Activated naive CD4-positive, alpha-beta T cell treated with anti-CD3 and anti-CD28 coated beads, Interleukin-2, amount 50 U/mL, for 24 hours (primary cell): ENCODE results near the gene DDX24.

Experiments
- H3K27ac Mint-ChIP-seq: one replicate; pipeline ENCODE4 v1.8.0; 2021; ENCODE audit warnings: mild to moderate bottlenecking, mixed read lengths
- H3K27me3 Mint-ChIP-seq: one replicate; pipeline ENCODE4 v1.8.0; 2021; ENCODE audit warnings: mixed read lengths
- H3K36me3 Mint-ChIP-seq: one replicate; pipeline ENCODE4 v1.8.0; 2021; ENCODE audit warnings: mixed read lengths
- H3K4me1 Mint-ChIP-seq: one replicate; pipeline ENCODE4 v1.8.0; 2021; ENCODE audit warnings: mixed read lengths
- H3K4me3 Mint-ChIP-seq: one replicate; pipeline ENCODE4 v1.8.0; 2021; ENCODE audit warnings: mild to moderate bottlenecking, mixed read lengths
- H3K9me3 Mint-ChIP-seq: one replicate; pipeline ENCODE4 v1.8.0; 2021; ENCODE audit warnings: mixed read lengths

DDX24 gene

GRCh38 chr14:94080621-94081385 lies at the start of gene DDX24, which contains the start of gene IFI27L1:
Gene DDX24, minus strand, starts transcription at chr14:94081202. Its CDS starts 1,460 bp downstream, at chr14:94079742.
Gene IFI27L1, plus strand, starts transcription at chr14:94081310. Its CDS starts 15,628 bp downstream, at chr14:94096938.
- no peaks in the 10 kb centered on the region for H3K9me3 Mint-ChIP-seq
- peak within 1 kb of the TSS; percentile 100 for H3K27ac Mint-ChIP-seq
- H3K4me1 Mint-ChIP-seq = peaks cover 56% of the 10 kb centered on the region
- H3K4me3 Mint-ChIP-seq = peak within 1 kb of the TSS; percentile 100
- no peaks in the 10 kb centered on the region for H3K27me3 Mint-ChIP-seq
- H3K36me3 Mint-ChIP-seq = peaks cover 25% of the 10 kb centered on the region

- peak overlapping the region; percentile 73 for H3K27ac Mint-ChIP-seq
- H3K27me3 Mint-ChIP-seq = peaks cover 2% of the 10 kb centered on the region
- peak overlapping the region; percentile 89 for H3K4me3 Mint-ChIP-seq
Observed at GRCh38 chr14:94129758-94130414, 48.9 kb upstream of the DDX24 start.

GRCh38 chr14:94129111-94129757 lies 48.2 kb upstream of the DDX24 start, which contains the start of gene IFI27L2:
Gene IFI27L2, minus strand, starts transcription at chr14:94129604. Its CDS starts 40 bp downstream, at chr14:94129564.
- H3K36me3 Mint-ChIP-seq = no peaks in the 10 kb centered on the region
- peak within 1 kb of the TSS; percentile 73 for H3K27ac Mint-ChIP-seq
- H3K27me3 Mint-ChIP-seq = peaks cover 2% of the 10 kb centered on the region
- H3K4me3 Mint-ChIP-seq = peak within 1 kb of the TSS; percentile 89
- H3K9me3 Mint-ChIP-seq = no peaks in the 10 kb centered on the region
- peaks cover 18% of the 10 kb centered on the region for H3K4me1 Mint-ChIP-seq

More at GRCh38 chr14:94129758-94130414, 48.9 kb upstream of the DDX24 start:
- Mint-ChIP-seq H3K9me3 (no peaks in the 10 kb centered on the region), H3K4me1 (peaks cover 18% of the 10 kb centered on the region), H3K36me3 (no peaks in the 10 kb centered on the region)

GRCh38 chr14:94128216-94128839 lies 47.3 kb upstream of the DDX24 start:
- H3K27ac Mint-ChIP-seq = no peak overlapping the region
- peaks cover 2% of the 10 kb centered on the region for H3K27me3 Mint-ChIP-seq
- no peaks in the 10 kb centered on the region for H3K9me3 Mint-ChIP-seq
- H3K4me1 Mint-ChIP-seq = peaks cover 18% of the 10 kb centered on the region
- H3K4me3 Mint-ChIP-seq = peak overlapping the region; percentile 89
- H3K36me3 Mint-ChIP-seq = no peaks in the 10 kb centered on the region

- peaks cover 18% of the 10 kb centered on the region for H3K4me1 Mint-ChIP-seq
- no peaks in the 10 kb centered on the region for H3K36me3 Mint-ChIP-seq
- H3K9me3 Mint-ChIP-seq = peaks cover 9% of the 10 kb centered on the region
- peak overlapping the region; percentile 19 for H3K27ac Mint-ChIP-seq
- no peak overlapping the region for H3K4me3 Mint-ChIP-seq
- H3K27me3 Mint-ChIP-seq = peaks cover 2% of the 10 kb centered on the region
Observed at GRCh38 chr14:94127330-94127729, 46.3 kb upstream of the DDX24 start.

GRCh38 chr14:94126800-94127199 lies 45.8 kb upstream of the DDX24 start:
- Mint-ChIP-seq H3K27ac (no peak overlapping the region), H3K27me3 (peaks cover 2% of the 10 kb centered on the region), H3K4me1 (peaks cover 18% of the 10 kb centered on the region), H3K36me3 (no peaks in the 10 kb centered on the region), H3K9me3 (peaks cover 9% of the 10 kb centered on the region), H3K4me3 (no peak overlapping the region)

GRCh38 chr14:94126419-94126677 lies 45.3 kb upstream of the DDX24 start:
- Mint-ChIP-seq H3K27ac (no peak overlapping the region), H3K36me3 (no peaks in the 10 kb centered on the region), H3K9me3 (peaks cover 9% of the 10 kb centered on the region), H3K4me3 (no peak overlapping the region), H3K27me3 (peaks cover 2% of the 10 kb centered on the region), H3K4me1 (peaks cover 18% of the 10 kb centered on the region)

GRCh38 chr14:94125659-94126418 lies 44.8 kb upstream of the DDX24 start:
- peaks cover 3% of the 10 kb centered on the region for H3K27me3 Mint-ChIP-seq
- H3K4me3 Mint-ChIP-seq = no peak overlapping the region
- H3K27ac Mint-ChIP-seq = no peak overlapping the region
- peaks cover 12% of the 10 kb centered on the region for H3K9me3 Mint-ChIP-seq
- H3K4me1 Mint-ChIP-seq = peaks cover 18% of the 10 kb centered on the region
- H3K36me3 Mint-ChIP-seq = peaks cover 3% of the 10 kb centered on the region

- no peak overlapping the region for H3K4me3 Mint-ChIP-seq
- H3K4me1 Mint-ChIP-seq = peaks cover 11% of the 10 kb centered on the region
- peaks cover 7% of the 10 kb centered on the region for H3K27me3 Mint-ChIP-seq
- H3K27ac Mint-ChIP-seq = no peak overlapping the region
- H3K9me3 Mint-ChIP-seq = peaks cover 17% of the 10 kb centered on the region
- H3K36me3 Mint-ChIP-seq = peaks cover 5% of the 10 kb centered on the region
Observed at GRCh38 chr14:94124582-94125377, 43.8 kb upstream of the DDX24 start.

GRCh38 chr14:94123868-94124267 lies 42.9 kb upstream of the DDX24 start:
- Mint-ChIP-seq H3K4me1 (peaks cover 5% of the 10 kb centered on the region), H3K4me3 (no peak overlapping the region), H3K36me3 (peaks cover 6% of the 10 kb centered on the region), H3K9me3 (peaks cover 17% of the 10 kb centered on the region), H3K27me3 (peaks cover 7% of the 10 kb centered on the region), H3K27ac (peak overlapping the region; percentile 57)

- no peak overlapping the region for H3K27ac Mint-ChIP-seq
- peaks cover 17% of the 10 kb centered on the region for H3K9me3 Mint-ChIP-seq
- H3K27me3 Mint-ChIP-seq = peaks cover 7% of the 10 kb centered on the region
- H3K4me1 Mint-ChIP-seq = no peaks in the 10 kb centered on the region
- peaks cover 6% of the 10 kb centered on the region for H3K36me3 Mint-ChIP-seq
- H3K4me3 Mint-ChIP-seq = no peak overlapping the region
Observed at GRCh38 chr14:94123296-94123695, 42.3 kb upstream of the DDX24 start.

GRCh38 chr14:94122438-94122837 lies 41.4 kb upstream of the DDX24 start:
- no peaks in the 10 kb centered on the region for H3K4me1 Mint-ChIP-seq
- no peak overlapping the region for H3K4me3 Mint-ChIP-seq
- peaks cover 6% of the 10 kb centered on the region for H3K36me3 Mint-ChIP-seq
- H3K9me3 Mint-ChIP-seq = peaks cover 17% of the 10 kb centered on the region
- H3K27ac Mint-ChIP-seq = no peak overlapping the region
- H3K27me3 Mint-ChIP-seq = peaks cover 7% of the 10 kb centered on the region

- peaks cover 6% of the 10 kb centered on the region for H3K36me3 Mint-ChIP-seq
- H3K27me3 Mint-ChIP-seq = peaks cover 8% of the 10 kb centered on the region
- H3K9me3 Mint-ChIP-seq = peaks cover 17% of the 10 kb centered on the region
- no peak overlapping the region for H3K27ac Mint-ChIP-seq
- no peaks in the 10 kb centered on the region for H3K4me1 Mint-ChIP-seq
- H3K4me3 Mint-ChIP-seq = no peak overlapping the region
Observed at GRCh38 chr14:94121485-94121884, 40.5 kb upstream of the DDX24 start.

GRCh38 chr14:94120667-94121340 lies 39.8 kb upstream of the DDX24 start:
- peaks cover 6% of the 10 kb centered on the region for H3K36me3 Mint-ChIP-seq
- H3K27ac Mint-ChIP-seq = no peak overlapping the region
- no peaks in the 10 kb centered on the region for H3K4me1 Mint-ChIP-seq
- peaks cover 10% of the 10 kb centered on the region for H3K27me3 Mint-ChIP-seq
- no peak overlapping the region for H3K4me3 Mint-ChIP-seq
- H3K9me3 Mint-ChIP-seq = peaks cover 17% of the 10 kb centered on the region
